ENCODE measurements around the gene ST8SIA5.

ST8SIA5 gene

DNA sequence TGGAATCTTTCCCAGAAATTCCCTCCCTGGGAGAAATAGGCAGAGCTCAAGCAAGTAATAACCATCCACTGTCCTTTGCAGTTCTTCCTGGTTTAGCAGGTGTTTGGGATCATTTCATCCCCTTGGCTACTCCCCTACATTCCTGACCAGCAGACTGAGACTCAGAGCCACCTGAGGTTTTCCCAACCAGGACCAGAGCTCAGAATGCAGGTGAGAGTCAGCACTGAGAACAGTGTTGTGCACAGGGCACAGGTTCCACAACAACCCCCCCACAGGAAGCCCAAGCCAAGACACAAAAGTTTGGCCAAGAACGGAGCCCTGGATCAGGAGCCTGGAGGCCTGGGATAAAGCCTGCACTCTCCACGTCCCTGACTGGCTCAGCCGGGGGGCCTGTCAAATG lies 78.8 kb downstream of the ST8SIA5 start:
- no peak overlapping the region for H3K27ac ChIP-seq (replicated peaks)
- TF ChIP-seq SPI1 (IDR thresholded peaks at IDR 0.05; ENCODE audit: borderline replicate concordance, low read depth) (no peak), POLR2AphosphoS5 (IDR thresholded peaks at IDR 0.05; ENCODE audit: low read depth) (no peak), REST (IDR thresholded peaks at IDR 0.05; ENCODE audit: insufficient replicate concordance, low read depth) (no peak), GABPA (IDR thresholded peaks at IDR 0.05; ENCODE audit: low read depth) (no peak)
- TF ChIP-seq, protein P1, sequence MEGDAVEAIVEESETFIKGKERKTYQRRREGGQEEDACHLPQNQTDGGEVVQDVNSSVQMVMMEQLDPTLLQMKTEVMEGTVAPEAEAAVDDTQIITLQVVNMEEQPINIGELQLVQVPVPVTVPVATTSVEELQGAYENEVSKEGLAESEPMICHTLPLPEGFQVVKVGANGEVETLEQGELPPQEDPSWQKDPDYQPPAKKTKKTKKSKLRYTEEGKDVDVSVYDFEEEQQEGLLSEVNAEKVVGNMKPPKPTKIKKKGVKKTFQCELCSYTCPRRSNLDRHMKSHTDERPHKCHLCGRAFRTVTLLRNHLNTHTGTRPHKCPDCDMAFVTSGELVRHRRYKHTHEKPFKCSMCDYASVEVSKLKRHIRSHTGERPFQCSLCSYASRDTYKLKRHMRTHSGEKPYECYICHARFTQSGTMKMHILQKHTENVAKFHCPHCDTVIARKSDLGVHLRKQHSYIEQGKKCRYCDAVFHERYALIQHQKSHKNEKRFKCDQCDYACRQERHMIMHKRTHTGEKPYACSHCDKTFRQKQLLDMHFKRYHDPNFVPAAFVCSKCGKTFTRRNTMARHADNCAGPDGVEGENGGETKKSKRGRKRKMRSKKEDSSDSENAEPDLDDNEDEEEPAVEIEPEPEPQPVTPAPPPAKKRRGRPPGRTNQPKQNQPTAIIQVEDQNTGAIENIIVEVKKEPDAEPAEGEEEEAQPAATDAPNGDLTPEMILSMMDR (IDR thresholded peaks at IDR 0.05; ENCODE audit: insufficient read depth, low read length) = no peak
- no peaks in the 10 kb centered on the region for H3K27me3 ChIP-seq (ENCODE audit: insufficient read depth, poor library complexity, severe bottlenecking)
- H3K4me3 ChIP-seq (replicated peaks; ENCODE audit: insufficient read depth, low read length) = no peak overlapping the region
- DNase-seq (ENCODE audit: low read depth in 1 of 2, low spot score in 1 of 2) = no peak

GRCh38 chr18:46677611-46678010 lies 79.2 kb downstream of the ST8SIA5 start:
- Histone ChIP-seq H3K27ac (replicated peaks) (no peak overlapping the region), H3K27me3 (ENCODE audit: insufficient read depth, poor library complexity, severe bottlenecking) (no peaks in the 10 kb centered on the region), H3K4me3 (replicated peaks; ENCODE audit: insufficient read depth, low read length) (no peak overlapping the region)
- TF ChIP-seq POLR2AphosphoS5 (IDR thresholded peaks at IDR 0.05; ENCODE audit: low read depth) (no peak), SPI1 (IDR thresholded peaks at IDR 0.05; ENCODE audit: borderline replicate concordance, low read depth) (no peak)
- no peak for DNase-seq (ENCODE audit: low read depth in 1 of 2, low spot score in 1 of 2)

DNA sequence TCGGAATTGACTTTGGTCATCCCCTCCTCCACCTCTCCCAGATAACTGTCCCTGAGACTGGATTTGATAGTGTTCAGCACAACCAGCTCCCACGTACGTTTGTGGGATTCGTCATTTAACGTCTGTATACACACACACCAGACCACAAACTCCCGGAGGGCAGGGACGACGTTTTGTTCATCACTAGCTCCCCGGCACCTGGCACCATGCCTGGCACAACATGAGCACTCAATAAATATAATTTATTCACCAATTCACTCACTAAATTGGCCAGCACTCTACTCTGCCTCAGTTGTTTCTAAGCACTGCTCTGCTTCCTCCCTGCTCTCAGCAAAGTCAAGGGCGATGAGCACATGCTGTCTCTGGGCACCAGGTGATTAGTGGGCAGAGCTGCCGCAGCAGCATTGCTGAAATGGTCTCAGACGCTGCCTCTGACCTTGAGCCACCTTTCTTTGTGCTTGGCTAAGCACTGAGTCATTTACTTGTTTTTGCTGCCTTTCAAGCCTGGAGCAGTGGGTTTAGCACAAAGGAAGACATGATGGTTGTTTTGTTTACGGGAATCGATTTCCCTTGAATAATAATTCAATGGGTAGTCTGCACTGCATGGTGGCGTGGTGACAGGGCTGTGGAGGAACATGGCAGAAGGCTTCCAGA lies 80.5 kb downstream of the ST8SIA5 start:
- DNase-seq (ENCODE audit: low read depth in 1 of 2, low spot score in 1 of 2) = no peak

More for the DNA sequence above, 80.5 kb downstream of the ST8SIA5 start:
- Histone ChIP-seq H3K27ac (replicated peaks) (no peak overlapping the region), H3K27me3 (ENCODE audit: insufficient read depth, poor library complexity, severe bottlenecking) (peaks cover 3% of the 10 kb centered on the region), H3K4me3 (replicated peaks; ENCODE audit: insufficient read depth, low read length) (no peak overlapping the region)
- TF ChIP-seq SPI1 (IDR thresholded peaks at IDR 0.05; ENCODE audit: borderline replicate concordance, low read depth) = no peak
- no peak for TF ChIP-seq GABPA (IDR thresholded peaks at IDR 0.05; ENCODE audit: low read depth)
- TF ChIP-seq REST (IDR thresholded peaks at IDR 0.05; ENCODE audit: insufficient replicate concordance, low read depth) = no peak
- no peak for TF ChIP-seq POLR2AphosphoS5 (IDR thresholded peaks at IDR 0.05; ENCODE audit: low read depth)
- TF ChIP-seq, protein P1 (IDR thresholded peaks at IDR 0.05; ENCODE audit: insufficient read depth, low read length) = no peak

All from HL-60 (cell line).